HG03565 (cell line): ENCODE measurements around the gene NDUFV3.
"Not testable (repeated sequence)": the region's sequence is repeated elsewhere in the genome, so short reads cannot be mapped to it uniquely, and the experiment has no call there.

ENCODE experiments used
- ATAC-seq: cut with Tn5 transposase; IDR thresholded peaks from one replicate; pipeline ENCODE4 v1.9.1; 2021; ENCODE audit warnings: mild to moderate bottlenecking, moderate library complexity; ENCODE audit not compliant: unreplicated experiment

The NDUFV3 gene

GRCh38 chr21:42855937-42856335 is 37.2 kb upstream of the NDUFV3 start:
- ATAC-seq = no peak

DNA sequence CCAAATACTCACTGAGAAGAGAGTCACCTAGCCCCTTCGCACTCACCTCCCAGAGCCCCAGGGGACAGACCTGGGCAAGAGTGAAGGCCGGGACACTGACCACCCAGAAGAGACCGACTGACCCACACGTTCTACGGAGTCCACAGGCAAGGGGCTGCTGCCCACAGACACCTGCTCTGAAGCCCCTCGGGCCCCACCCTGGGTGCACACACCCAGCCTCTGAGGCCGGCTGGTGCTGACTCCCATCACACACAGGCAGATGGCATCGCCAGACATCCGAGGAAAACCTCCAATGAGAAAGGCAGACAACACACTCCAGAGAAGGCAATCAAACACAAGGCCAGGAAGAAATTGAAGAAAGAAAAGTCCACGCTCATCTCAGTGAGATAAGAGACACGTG is 35.9 kb upstream of the NDUFV3 start:
- ATAC-seq = no peak

- ATAC-seq = no peak
Observed at GRCh38 chr21:42858185-42858847, 34.8 kb upstream of the NDUFV3 start.

- no peak for ATAC-seq
Observed at GRCh38 chr21:42858957-42859890, 33.9 kb upstream of the NDUFV3 start.

DNA sequence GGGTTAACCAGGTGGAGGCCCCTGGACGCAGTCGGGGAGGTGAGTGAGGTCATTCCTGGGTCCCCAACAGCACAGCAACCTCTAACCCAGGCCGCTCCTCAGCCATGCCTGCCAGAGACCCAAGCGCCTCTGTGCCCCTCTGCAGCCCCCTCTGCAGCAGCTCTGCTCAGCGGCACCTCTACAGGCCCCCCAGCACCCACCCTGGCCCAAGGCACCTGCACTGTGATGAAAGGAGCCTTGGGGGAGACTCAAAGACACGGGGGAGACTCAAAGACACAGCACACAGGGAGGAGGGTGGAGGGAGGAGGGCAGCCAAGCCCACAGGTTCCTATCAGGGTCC is 33.2 kb upstream of the NDUFV3 start:
- no peak for ATAC-seq

GRCh38 chr21:42860345-42860744 is 32.8 kb upstream of the NDUFV3 start:
- ATAC-seq = no peak

- ATAC-seq = no peak
Observed at GRCh38 chr21:42861311-42861847, 31.7 kb upstream of the NDUFV3 start.

- no peak for ATAC-seq
Observed at GRCh38 chr21:42861848-42862400, 31.2 kb upstream of the NDUFV3 start.

DNA sequence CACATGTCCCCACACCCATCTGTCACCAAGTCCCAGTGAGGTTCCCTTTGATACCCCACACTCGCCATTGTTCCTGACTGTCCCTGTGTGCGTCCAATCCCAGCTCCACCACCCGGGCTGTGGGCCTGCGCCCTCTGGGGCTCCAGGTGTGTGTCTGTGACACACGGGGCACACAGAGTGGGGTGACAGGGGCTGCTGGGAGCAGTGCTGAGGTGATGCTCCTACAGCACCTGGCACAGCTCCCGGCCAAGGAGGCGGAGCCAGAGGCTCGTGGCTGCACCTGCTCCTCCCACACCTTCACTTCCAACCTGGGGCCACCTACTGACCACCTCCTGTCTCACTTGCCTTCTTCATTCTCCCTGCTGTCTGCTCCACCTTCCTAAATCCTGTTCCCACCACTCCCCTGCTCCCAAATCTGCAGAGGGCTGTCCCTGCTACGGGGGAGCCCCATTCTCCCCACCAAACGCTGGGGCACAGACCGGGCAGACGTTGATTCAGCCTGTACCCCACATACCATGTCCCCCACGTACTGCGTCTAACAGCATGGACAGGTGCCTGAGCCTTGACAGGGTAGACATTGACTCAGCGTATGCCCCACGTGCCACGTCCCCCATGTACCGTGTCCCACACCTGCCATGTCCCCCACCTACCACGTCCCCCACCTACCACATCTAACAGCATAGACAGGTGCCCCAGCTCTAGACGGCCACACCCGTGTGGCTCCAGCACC is 30.2 kb upstream of the NDUFV3 start:
- ATAC-seq = no peak

DNA sequence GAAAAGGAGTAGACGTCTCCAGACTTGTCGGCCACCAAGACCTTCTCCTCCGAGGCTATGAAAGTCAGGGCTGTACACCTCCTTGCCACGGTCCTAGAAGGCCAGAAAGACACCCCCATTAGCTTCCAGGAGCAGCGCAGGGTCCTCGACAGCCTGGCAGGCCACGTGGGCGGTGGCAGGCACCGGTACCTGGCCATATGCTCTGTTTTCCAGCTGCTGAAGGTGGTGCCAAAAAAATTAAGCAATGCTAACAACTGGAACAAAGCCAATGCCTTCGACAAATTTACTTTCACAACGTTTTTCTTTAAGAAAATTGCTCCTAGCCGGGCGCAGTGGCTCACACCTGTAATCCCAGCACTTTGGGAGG is 29.6 kb upstream of the NDUFV3 start:
- ATAC-seq = no peak

DNA sequence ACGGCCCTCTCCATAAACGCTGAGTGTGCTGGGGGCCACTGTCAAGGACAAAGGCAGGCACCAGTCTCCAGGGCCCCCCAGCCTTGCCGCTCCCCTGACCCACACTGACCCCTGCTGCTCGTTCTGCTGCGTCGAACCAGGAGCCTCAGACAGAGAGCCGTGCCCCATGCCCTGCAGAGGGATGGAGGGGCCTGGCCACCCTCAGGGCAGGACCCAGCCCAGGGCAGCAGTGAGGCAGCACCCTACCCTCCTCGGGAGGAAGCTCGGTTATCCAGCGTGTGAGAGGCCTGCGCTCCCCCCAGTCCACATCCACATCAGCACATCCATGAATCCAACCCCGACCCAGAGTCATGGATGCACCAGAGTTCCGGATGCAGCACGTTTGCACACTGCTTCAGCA is 28.8 kb upstream of the NDUFV3 start:
- ATAC-seq = no peak

GRCh38 chr21:42864815-42865775 is 28.0 kb upstream of the NDUFV3 start:
- ATAC-seq = no peak

DNA sequence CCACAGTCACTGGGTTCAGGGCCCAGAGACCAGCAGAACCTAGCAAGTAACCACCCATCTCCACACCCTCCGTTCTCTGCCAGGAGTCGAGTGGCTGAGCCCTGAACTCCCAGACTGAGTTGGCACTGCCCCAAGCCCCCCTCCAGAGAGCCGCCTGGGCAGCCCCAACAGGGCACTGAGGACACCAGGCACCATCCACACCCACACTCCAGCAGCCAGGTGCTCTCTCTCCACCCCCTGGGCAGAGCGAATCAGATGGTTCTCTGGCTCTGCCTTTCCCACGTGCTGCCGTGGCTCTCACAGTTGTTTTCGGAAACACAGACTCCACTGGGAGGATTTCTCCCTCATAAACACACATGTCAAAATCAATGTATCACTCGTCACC is 27.3 kb upstream of the NDUFV3 start:
- ATAC-seq = no peak

DNA sequence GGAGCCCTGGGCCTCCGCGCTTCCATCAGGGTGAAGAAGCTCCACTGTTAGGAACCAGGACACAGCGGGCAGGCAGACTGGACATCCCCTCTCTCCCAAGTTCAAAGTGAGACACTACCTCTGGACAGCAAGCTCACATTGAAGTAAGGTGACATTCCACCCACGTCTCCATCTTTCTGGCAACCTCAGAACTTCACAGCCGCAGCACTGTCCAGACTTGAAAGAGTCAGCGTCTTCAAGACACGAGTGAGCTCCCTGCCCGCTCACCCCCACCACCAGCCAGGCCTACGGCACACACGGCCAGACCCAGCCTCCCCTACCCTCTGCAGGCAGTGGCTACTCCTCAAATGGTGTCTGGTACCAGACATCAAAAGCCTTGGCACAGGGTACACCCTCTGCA is 24.9 kb upstream of the NDUFV3 start:
- ATAC-seq = no peak

GRCh38 chr21:42873096-42873495 is 20.0 kb upstream of the NDUFV3 start:
- no peak for ATAC-seq

- not testable (repeated sequence) for ATAC-seq
Observed at GRCh38 chr21:42875811-42876210, 17.3 kb upstream of the NDUFV3 start.

DNA sequence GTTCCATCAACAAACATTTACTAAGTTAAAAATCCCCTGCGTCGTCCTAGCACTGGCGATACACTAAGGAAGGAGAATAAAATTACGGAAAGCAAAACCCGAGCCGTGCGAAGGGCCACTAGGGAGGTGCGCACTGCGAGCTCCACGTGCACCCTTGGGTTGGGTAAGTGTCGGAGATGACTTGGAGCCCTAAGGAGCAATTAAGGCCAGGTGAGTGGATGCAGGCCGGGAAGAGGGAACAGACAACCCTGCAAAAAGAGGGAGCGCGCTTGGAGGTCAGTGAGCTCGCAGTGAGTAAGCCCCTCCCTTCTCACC is 14.5 kb upstream of the NDUFV3 start:
- ATAC-seq = peak; percentile 1

DNA sequence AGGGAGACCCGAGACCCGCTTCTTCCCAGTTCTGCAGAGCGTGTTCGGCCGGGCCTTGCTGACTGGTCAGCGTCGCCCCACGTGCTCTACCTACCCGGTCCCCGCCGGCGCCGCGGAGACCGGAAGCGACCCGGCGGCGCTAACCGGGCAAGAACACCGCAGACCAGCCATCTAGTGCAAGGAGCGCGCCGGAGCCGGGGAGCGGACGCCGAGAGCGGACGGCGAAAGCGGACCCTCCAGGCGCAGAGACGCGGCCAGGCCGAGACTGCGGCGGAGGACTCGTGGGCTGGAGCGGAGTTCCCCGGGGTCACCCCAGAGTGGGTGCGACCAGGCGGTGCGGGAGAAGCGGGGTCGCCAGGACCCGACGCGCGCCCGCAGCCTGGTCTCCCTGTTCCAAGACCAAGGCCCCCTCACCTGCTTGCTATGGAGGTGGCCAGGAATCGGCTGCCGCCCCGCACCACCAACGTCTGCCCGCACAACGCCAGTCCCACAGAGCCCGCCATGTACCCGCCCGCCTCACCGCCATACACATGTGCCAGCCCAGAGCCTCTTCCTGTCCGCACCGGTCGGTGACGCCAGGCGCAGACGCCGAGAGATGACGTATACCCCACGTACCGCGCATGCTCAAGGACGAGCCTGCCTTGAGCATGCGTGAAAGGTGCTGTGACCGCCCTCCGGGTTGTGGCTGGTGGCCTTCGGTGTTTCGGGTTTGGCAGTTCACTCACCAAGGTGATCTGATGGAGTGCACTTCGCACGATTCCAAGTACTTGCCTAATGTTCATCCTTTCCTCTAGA is 13.9 kb upstream of the NDUFV3 start, which contains the start of gene WDR4:
Gene WDR4, minus strand, starts transcription at position 547 of the 795 bp plus-strand sequence. Its CDS starts 44 bp downstream, at position 503.
- peak; percentile 86 for ATAC-seq

- no peak for ATAC-seq
Observed at GRCh38 chr21:42880352-42880751, 12.8 kb upstream of the NDUFV3 start.
